ENCODE results near the gene TSPAN18. TPM values are rescaled to one million over a fixed set of nuclear protein-coding genes. Genes with fewer than 3 reads are reported as not detected.

TSPAN18 gene
- polyA plus RNA-seq, 1 donor = 48.1 TPM

DNA sequence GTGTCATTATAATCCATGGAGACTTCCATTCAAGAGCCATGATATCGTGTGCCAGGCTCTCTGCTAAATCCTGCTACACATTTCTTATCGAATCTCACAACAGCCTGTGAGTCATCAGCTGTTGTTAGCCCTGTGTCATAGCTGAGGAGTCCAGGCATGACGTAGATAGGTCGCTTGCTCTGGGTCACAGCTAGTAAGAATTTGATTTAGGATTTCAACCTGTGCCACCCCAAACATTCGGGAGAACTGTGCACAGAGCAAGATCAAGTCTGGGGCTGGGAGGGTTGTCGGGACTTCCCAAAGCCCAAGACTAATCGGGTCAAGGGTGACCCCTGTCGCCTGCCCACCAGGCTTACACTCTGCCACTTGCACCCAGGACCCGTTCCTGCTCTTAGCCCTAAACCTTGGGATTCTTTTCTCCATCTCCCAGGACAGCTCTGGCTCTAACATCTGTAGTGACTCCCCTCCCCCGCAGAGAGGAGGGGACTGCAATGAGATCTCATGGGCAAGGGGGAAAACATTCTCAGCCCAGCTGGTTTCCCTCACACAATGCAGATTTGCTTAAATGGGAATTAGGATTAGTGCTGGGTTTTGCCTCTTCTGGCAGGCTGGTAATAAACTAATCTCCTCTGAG is 34.3 kb downstream of the TSPAN18 start:
- DNase-seq = no peak

DNA sequence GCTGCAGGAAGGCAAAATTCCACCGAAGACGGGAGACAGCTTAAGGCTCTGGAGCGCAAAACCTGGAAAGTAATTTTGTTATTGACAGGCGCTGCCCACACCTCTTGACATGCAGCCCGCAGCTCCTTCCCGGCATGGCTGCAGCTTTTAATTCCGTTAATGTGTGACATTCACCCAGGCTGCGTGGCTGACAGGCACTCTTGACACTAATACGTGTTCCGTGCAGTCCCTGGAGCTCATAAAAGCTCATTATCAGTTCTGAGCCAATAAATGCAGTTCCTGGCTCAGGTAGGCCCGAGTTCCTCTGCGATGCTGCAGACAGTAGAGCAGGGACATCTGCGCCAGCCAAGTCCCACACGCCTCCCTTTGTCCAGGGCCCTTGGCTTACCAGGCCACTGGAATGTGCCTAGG is 34.8 kb downstream of the TSPAN18 start:
- DNase-seq = no peak

DNA sequence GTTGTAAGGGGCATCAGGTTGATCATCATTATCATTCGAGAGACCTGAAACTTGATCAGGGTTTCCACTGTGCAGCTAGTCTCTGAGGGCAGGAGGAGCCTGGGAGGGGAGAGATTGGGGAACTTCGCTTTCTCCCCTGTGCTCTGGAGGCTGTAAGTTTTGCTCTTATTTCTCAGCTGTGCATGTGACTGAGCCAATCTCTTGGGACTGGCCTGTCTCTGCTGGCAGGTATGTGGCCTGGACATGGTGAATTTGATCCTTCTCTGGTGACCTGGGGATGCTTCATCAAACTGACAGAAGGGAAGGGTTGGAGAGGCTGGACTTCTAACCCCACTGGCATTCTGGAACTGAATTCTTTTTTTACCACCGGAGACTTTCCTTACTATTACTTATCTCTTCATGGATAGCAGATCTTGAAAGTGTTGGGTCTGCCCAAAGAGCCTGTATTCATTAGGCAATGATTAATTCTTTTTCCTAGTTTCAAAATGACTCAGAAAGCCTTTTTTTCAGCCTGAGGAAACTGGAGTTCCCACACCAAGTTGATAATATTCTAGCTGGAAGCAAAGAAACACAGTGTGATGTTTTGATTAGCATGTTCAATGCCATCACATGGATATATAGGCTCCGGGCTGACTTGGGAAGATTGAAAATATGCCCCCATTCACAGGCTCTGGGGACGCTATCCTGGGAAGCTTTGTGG is 36.5 kb downstream of the TSPAN18 start:
- no peak for DNase-seq

DNA sequence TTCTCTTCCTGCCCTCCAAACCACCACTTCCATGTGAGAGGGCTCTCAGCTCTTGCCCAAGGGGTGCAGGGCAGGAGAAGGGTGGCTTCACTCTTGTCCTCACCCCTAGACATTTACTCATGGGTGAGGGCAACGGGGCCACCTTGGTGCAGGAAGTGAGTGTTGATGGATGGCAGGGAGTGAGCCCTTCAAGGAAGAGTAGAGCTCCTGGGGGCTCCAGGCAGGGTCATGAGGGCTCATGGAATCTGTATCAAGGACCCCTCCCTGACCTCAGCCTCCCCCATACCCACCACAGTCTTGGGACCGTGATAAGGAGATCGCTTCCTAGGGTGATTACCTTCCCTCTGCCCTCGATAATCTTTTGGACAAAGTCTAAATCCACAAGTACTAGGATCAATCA is 37.8 kb downstream of the TSPAN18 start:
- DNase-seq = no peak

DNA sequence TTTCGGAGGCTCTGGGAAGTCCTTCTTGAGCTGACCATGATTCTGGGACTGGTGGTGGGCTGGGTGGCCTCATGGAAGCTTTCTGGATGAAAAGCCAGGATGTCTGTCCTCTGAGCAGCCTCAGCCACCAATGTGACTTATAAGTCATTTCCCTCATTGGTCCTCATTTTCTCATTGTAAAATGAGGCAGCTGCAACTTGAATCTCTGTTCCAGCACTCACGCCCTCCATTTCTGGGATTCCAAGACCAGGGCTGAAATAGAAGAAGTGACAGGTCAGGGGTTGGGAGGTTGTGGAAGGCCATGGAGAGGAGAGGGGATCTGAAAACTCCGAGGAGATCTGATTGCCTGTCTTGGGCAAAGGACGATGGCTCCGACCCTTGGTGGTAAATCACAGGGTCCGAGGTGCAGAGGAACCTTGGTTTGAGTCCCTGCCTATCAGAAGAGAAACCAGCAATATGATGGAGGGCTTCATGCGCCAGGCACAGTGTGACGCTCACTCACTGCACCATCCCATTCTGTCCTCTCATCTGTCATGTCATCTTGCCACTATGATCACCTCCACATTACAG is 38.3 kb downstream of the TSPAN18 start:
- DNase-seq = no peak

DNA sequence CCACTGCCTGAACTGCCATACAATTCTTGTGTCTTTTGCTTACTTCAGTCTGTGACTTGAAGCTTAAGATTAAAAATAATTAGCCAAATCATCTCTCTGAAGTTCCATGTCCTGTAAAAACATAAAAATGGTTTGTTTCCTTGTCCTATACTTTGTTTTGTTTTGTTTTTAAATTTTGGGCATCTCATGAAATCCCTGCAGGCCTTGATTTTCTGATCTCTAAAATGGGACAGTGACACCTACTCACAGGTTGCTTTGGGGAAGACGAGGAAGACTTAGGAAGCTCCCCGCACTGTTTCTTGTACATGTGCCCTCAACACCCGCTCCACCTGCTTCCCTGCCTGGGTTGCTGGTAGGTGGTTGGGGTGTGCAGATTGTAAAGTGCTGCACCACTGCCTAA is 38.9 kb downstream of the TSPAN18 start:
- no peak for DNase-seq

DNA sequence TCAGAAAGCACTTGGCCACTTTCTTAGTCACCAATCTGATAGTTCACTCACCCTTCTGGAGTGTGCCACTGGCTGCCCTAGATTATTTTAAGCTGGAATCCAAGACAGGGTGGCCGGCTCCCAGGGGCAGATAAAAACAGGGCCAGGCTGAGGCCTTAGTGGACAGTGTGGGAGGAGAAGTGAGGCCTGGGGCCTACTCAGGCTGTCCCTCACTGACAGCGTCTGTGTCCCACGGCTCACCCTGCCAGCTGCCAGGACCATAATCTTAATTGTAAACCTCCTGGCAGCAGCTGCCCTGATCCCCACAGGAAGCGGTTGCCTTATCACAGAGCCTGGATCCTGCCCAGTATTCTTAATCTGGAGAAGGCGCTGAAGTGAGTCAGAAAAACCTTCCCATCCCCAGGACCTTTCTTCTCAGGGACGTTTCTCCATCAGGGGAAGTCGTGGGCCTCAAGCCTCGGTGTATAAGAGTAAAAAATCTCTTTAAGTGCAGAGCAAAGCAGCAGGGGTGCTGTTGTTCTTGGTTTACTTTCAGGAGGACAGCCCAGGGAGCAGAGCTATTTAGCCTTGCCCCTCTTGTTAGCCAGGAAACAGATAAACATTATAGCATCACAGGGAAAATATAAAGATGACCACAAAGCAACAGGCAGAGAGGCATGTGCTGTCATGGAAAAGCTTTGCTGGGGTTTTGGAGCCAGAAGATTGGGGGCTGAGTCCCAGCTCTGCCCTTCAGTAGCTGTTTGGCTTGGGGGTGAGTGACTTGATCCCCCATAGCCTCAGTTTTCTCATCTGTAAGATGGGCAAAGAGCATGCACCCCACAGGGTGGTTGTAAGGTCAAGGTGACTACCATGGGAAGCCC is 39.6 kb downstream of the TSPAN18 start:
- no peak for DNase-seq

DNA sequence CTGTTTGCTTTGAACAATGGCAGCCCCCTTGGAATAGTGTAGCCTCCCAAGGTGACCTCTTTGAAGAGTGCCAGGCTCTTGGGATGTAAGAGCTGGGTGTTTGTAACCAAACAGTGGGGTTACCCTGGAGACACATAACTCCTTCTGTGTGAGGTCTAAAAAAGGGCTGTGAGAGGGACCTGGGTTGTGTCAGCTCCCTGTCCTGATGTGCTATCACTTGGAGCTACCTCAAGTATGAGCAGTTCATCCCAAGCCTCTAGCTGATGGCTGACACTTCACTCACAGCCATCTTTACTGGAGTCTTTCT is 40.2 kb downstream of the TSPAN18 start:
- no peak for DNase-seq

DNA sequence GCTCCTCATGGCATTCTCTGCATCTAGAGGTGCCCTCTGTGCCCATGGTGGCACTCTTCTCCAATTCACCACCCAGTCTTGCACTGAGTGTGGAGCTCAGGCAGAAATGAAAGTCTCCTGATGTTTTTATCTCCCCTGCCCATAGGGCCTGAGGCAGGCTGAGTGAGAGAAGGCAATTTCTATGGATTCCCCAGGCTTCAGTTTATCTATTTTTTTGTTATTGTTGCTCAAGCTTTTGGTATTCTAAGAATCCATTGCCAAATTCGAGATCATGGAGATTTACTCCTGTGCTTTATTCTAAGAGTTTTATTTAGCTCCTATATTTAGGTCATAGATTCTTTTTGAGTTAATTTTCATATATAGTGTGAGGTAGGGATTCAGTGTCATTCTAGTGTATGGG is 40.7 kb downstream of the TSPAN18 start:
- no peak for DNase-seq

DNA sequence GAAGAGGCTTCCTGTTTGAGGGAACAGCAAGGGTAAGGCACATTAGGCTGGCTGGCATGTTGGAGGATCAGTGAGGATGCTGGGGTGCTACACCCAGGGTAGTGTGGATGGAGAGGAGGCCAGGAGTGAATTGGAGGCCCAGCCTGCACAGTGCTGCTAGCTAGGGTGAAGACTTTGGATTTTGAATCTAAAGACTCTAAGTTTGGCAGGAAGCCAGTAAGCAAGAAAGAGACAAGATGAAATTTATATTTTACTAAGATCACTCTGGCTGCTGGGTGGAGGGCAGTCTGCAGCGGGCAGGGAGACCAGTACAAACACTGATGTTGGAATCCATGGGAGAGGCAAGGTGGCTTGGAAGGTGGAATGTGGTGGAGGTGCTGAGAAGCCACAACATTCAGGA is 43.6 kb downstream of the TSPAN18 start:
- DNase-seq = no peak

DNA sequence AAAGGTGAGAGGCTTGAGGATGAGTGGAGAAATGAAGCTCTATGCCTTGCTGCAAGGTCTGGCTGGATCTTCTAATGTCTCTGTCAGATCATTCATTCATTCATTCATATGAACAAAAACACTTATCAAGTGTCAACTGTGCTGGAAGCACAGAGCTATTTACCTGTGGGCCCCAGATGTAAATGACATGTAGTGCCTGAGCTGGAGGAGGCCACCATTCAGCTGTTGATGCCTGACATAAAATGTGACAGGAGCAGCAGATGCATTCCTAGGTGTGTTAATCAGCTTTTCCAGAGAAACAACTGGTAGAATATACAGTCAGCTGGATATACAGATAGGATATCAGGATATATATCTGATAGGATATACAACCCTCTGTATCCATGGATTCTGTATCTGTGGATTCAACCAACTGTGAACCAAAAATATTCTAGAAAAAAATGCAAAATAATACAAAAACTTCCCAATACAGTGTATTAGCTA is 44.5 kb downstream of the TSPAN18 start:
- no peak for DNase-seq

DNA sequence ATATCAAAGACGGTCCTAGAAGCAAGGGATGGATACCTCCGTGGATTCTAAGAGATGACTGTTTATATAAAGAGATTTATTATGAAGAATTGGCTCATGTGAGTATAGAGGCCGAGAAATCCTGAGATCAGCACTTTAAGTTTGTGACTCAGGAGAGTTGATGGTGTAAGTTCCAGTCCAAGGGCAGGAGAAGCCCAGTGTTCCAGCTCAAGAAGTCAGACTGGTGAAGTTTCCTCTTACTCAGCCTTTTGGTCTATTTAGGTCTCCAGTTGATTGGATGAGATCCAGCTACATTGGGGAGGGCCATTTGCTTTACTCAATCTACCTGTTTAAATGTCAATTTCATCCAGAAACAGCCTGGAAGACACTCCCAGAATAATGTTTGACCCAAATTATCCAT is 45.1 kb downstream of the TSPAN18 start:
- no peak for DNase-seq

DNA sequence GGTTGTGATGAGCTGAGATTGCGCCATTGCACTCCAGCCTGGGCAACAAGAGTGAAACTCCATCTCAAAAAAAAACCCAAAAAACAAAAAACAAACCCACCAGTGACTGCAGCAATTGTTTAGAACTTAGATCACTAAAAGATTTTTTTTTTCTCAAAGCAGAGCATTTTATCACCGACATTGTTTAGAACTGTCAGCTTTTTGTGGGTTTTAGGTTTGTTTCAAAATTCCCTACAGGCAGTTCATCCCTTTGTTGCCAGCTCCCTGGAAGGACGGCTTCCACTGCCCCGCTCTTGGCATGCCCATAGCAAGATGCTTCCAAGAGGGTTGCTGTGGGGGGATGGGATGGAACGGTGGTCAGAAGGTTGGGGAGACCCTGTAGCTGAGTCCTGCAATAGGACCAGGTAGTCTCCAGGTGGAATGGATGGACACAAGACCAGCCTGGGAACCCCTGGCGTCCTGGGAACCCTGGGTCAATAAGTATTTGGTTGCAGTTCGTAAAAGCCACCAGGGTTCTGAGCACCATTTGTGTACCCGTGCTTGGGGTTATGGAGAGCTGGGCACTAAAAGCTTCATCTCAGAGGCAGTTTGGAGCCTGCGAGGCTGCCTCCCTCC is 46.7 kb downstream of the TSPAN18 start:
- no peak for DNase-seq

DNA sequence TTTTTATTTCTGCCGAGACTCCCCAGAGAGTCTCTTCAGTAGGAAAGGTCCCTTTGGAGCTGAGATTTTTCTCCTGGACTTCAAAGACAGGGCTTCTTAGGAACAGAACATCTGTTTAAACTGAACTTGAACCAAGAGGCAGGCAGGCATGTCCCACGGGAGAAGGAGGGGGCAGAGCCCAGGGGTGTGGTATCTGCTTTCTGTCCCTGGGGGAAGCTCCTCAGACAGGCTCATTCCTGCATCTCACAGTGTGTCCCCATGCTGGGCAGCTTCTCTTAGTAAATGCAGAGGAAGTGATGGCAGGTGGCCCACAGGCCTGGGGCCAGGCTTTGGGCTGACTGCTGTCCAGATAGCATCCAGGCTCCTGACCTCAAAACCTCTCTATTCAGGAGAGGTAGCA is 47.3 kb downstream of the TSPAN18 start:
- no peak for DNase-seq

DNA sequence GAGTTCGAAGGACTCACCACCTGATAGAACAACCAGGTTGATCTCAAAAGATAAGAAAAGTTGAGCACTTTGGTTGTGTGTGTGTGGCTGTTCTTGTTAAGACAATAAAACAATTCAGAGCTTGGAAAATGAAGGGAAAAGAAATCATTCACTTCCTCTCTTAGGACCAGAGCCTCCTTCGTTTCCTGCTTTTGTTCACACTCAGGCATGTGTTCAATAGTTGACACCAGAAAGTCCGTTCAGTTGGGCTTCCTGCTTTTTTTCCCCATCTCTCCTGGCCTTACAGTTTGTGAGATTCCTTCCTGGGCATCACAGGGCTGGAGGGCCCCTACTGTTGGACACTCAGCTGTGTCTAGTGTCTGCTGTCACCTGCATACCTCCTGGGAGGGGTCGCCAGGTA is 48.0 kb downstream of the TSPAN18 start:
- DNase-seq = no peak

DNA sequence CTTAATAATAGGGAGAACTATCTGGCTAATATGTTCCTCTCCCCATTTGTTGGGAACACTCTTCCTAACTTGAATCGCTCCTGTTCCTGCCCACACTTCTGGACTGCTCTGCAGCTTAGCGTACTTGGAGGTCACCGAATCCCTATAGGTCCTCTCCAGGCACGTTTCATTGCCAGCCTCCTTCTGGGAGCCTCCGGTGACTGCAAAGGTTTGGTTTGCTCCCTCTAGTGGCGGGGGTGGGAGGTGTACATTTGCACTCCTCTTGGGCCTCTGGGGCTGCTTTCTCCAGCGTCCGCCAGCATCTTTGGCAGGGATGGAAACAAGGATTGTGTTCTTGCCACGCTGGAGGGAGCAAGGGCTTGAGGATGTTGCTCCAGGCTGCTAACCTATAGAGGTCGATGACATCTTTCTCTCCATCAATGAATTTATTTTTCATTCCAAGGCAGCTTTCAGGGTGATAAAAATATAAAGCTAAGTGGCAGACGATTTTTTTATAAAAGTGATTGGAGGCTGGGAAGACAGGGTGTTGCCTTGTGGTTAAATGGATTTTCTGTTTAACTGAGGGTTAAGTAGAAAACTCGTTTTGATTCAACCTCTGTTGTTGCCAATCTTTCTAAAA is 48.7 kb downstream of the TSPAN18 start:
- no peak for DNase-seq

DNA sequence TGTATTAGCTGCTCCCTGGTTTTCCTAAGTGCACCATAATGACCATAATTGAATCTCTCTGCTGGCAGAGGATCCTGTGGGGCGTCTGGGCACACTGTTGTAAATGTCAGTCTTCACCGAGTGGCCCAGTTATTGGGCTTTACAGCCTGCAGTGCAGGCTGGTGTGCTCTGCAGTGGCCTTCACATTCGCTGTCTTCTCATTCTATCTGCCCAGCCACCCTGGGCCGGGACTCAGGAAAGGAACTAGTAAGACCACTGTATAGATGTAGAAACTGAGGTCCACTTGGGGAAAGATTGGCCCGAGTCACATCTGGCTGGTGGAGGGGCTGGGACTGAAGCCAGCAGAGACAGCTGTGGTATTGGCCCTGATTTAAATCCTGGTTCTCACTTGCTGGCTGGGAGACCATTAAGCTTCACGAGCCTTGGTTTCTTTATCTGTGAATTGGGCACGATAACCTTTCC is 49.3 kb downstream of the TSPAN18 start:
- DNase-seq = no peak

DNA sequence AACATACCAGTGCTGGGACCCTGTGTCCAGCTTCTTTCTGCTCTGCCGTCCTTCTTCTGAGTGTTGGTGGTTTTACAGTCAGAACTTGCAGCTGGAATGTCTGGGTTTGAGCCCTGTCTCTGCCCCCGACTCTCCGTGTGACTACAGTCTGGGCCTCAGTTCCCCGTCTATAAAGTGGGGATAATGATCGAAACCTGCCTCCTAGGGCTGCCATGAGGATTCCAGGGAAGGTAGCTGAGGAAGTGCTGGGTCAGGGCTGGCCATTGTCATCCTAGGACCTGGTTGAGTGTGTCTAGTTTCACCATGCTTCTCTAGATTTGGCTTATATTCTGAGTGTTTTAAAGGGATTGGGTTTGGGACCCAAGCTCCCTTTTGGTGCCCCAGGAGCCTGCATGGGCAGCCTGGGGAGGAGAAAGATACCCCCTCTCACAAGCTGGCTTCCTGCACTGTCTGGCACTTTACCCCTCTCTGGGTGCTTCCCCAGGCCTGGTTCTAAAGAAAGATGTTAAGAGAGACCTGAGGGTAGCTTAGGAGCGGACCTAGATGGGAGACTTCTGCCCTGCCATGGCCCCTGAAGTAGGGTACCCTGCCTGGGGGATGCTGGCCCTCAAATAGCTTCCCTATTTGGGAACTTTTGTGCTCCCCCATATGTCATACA is 49.9 kb downstream of the TSPAN18 start:
- DNase-seq = no peak

DNA sequence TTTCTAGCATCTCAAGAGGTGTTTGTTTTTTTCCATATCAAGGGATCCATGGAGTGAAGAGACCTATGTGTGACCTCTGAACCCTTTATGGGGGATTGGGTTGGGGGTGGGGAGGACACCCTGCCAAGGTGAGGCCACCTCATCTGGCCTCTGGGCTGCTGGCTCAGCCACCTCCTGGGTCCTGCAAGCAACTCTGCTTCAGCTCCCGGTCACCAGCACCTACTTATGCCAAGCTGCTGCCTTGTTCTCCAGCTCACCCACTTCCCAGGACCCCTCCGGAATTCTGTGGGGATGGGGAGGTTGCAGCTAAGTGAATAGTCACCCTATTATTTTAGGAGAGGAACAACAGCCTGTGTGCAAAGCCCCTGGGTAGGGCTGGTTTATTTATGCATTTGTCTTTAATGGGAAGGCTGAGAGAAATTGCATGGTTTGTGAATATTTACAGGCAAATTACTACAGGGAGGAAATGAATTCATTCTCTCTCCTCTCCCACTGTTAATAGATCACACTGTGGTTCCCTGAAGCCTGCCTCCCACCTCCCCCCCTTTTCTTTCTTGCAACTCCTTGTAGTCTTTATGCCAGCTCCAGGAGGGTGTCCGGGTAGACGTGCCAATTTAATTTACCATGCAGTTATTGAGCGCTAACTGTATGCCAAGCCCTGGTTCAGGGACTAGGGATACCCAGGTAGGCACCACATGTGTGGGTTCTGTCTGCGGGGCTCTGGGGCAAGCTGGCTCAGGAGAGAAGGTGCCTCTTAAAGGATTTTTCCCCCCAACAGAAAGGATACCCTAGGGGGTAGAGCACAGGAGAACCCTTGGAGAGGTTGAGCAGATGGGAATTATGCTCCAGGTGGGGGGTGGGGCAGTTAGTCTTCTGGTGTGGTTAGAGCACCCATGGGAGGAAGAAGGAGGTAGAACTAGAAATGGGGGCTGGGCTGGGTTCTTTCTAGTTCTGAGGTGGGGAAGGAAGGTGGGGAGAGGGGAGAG is 50.7 kb downstream of the TSPAN18 start:
- DNase-seq = no peak

Measured in hindlimb muscle (tissue), 1 donor.